Measurements from ENCODE around the gene LAMC1.
A peak's percentile ranks its signal among the peaks of the same experiment; 100 is the strongest.

Gene LAMC1

DNA sequence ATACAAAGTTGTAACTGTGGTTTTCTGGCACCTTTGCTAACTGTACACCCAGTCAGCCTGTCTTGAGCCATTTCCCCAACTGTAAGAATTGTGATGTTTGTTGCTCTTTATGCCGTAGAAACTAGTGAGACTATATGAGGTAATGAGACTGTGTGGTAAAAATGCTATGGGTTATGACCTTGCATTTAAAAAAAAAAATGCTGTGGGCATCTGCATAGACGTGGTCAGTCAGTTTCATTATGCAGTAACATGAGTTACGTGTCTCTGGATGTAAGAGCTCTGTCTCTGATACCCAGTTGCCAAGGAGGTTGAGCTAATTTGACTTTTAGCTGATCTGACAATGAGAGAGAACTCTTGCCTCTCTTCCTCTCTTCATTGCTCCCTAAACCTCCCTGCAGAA is 82.2 kb downstream of the LAMC1 start:
- peak; percentile 72 for DNase-seq (ENCODE audit: low read depth)

- DNase-seq (ENCODE audit: low read depth), result no peak
Measured at GRCh38 chr1:183106166-183106565, 82.9 kb downstream of the LAMC1 start.

GRCh38 chr1:183106746-183107145 is 83.5 kb downstream of the LAMC1 start:
- peak; percentile 39 for DNase-seq (ENCODE audit: low read depth)

DNA sequence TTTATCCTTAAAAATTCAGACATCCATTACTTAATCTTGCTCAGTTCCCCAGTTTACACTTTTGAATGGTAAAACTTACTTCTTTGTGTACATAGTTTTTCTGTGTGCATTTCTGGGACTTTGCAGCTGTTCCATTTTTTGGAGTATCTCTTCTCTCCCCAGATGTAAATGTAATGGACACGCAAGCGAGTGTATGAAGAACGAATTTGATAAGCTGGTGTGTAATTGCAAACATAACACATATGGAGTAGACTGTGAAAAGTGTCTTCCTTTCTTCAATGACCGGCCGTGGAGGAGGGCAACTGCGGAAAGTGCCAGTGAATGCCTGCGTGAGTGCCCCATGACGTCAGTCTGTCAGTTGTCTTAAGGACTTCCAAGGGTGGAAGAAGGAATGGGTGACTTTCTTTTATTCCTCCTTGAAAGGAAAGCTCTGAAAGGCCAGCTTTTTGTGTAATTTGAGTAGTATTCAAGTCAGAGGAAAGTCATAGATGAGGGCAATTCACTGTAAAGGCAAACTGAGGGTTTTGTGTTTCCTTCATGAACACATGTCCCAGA is 87.2 kb downstream of the LAMC1 start:
- no peak for DNase-seq (ENCODE audit: low read depth)

DNA sequence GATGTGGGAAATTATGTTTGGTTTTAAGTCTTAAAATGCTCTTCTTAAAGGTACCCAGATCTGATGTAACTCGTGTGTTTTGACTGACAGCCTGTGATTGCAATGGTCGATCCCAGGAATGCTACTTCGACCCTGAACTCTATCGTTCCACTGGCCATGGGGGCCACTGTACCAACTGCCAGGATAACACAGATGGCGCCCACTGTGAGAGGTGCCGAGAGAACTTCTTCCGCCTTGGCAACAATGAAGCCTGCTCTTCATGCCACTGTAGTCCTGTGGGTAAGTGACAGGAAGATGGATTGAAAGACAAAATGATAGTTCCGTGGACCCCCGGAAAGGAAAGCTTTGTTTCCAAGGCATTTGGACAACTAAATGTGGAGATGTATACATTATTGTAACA is 91.2 kb downstream of the LAMC1 start:
- DNase-seq (ENCODE audit: low read depth), result no peak

- no peak for DNase-seq (ENCODE audit: low read depth)
Measured at GRCh38 chr1:183116416-183116815, 93.2 kb downstream of the LAMC1 start.

GRCh38 chr1:183121609-183122008 is 98.4 kb downstream of the LAMC1 start:
- DNase-seq (ENCODE audit: low read depth), result no peak

- peak; percentile 23 for DNase-seq (ENCODE audit: low read depth)
Measured at GRCh38 chr1:183124259-183124658, 101.0 kb downstream of the LAMC1 start.

DNA sequence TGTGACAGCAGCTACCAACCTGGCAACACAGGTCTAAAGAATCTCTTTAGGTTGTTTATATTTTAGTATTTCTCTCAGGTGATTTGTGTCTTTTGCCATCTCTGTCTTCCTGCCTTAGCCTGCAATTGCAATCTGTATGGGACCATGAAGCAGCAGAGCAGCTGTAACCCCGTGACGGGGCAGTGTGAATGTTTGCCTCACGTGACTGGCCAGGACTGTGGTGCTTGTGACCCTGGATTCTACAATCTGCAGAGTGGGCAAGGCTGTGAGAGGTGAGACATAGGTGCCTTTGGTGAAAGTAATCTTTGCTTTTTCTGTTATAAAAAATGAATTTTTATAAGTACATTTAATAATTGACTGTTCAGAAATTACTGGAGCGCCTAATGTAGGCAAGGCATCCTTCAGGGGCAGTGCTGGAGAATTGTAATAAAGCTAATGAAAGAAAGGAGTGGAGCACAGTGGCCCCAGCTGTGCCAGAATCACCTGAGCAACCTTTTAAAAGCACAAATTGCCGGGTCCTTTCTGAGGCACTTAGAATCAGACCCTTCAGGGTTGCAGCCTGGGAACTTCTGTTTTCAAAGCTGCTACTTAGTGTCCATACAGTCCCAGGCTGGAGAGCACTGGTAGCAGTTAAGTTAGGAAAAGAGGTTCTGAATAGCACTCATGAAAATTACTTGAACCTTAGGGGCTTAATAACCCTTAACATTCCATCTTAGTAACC is 102.2 kb downstream of the LAMC1 start:
- DNase-seq (ENCODE audit: low read depth), result no peak

- DNase-seq (ENCODE audit: low read depth), result peak; percentile 31
Measured at GRCh38 chr1:183126000-183126366, 102.8 kb downstream of the LAMC1 start.

- DNase-seq (ENCODE audit: low read depth), result peak; percentile 86
Measured at GRCh38 chr1:183126528-183126927, 103.3 kb downstream of the LAMC1 start.

DNA sequence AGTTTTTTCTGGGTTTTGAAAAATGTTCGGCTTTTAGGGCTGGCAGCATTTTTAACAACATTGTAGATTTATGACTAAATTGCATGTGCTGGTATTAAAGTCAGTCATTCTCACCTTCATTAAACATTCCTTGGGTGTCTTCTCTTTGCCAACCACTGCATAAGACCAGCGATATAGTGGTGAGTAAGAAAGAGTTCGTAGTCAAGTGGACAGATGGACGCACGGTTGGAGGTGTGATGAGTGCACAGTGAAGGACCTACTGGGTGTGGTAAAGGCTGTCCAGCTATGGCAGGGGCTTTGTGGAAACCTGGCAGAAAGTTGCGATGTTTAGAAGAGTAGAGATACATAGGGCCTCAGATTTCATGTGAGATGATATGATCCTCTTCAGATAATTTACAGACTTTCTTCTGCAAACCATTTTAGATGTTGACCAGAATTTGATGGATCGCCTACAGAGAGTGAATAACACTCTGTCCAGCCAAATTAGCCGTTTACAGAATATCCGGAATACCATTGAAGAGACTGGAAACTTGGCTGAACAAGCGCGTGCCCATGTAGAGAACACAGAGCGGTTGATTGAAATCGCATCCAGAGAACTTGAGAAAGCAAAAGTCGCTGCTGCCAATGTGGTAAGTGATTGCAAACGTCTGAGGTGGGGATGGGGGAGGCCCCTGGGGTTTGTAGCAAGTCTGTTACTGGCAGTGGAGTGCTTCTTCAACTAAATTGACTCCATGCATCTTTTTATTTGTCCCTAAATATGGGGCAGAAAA is 106.9 kb downstream of the LAMC1 start:
- no peak for DNase-seq (ENCODE audit: low read depth)

DNA sequence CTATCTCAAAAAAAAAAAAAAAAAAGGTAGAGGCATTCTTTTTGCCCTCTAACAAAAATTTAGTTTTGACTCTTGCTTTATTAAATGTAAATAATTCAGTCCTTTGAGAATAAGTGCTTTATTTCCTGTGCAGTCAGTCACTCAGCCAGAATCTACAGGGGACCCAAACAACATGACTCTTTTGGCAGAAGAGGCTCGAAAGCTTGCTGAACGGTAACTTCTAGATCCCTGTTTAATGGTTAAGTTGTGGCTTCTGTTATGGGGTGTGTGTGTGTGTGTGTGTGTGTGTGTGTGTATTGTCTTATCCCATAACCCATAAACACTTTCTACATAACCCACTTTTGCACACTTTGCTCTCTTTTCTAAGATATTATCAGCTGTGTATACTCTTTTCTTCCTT is 107.9 kb downstream of the LAMC1 start:
- DNase-seq (ENCODE audit: low read depth), result no peak

DNA sequence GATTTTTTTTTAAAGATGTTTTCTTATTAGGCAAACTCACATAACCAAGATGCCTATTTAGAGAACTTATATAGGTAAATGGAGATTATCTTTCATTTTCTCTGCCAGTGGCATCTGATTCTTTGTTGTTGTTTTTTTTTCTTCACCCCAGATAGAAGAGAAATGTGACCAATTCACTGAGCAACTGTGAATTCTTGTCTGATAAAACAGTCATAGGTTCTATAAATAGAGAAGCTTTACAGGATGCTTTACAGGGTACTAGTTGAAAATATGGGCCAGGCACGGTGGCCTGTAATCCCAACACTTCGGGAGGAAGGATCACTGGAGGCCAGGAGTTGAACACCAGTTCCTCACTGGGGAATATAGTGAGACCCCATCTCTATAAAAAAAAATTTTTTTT is 112.1 kb downstream of the LAMC1 start:
- no peak for DNase-seq (ENCODE audit: low read depth)

- peak; percentile 71 for DNase-seq (ENCODE audit: low read depth)
Measured at GRCh38 chr1:183137782-183138181, 114.6 kb downstream of the LAMC1 start.

- no peak for DNase-seq (ENCODE audit: low read depth)
Measured at GRCh38 chr1:183138301-183138700, 115.1 kb downstream of the LAMC1 start.

DNA sequence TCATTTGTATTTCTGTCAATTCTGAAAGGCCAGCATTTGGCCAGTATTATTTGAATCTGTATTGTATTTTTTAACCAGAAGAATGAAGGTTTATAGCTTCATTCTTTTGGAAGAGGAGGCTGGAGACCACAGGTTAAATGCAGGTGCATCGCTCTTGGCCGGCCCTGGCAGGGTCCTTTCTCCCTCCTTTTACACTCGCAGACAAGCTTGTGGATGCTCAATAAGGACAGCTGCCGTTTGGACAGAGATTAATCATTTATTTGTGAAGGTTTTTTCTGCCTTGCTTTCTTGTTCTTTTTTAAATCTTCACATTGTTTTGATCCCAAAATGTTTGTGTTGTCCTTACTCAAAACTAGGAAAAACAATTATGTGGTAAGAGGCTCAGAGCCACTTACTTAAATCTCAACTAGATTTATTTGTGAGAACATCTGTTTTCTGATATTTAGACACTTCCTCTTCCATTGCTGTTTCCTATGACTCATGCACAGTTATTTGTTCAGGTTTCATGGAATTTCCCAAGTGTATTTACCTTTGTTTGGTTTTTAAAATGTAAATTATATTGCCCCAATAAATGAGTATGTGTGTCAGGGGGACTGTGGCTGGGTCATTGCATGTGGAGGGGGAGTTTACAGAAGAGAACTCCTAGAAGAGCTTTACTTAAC is 116.2 kb downstream of the LAMC1 start:
- peak; percentile 73 for DNase-seq (ENCODE audit: low read depth)

DNA sequence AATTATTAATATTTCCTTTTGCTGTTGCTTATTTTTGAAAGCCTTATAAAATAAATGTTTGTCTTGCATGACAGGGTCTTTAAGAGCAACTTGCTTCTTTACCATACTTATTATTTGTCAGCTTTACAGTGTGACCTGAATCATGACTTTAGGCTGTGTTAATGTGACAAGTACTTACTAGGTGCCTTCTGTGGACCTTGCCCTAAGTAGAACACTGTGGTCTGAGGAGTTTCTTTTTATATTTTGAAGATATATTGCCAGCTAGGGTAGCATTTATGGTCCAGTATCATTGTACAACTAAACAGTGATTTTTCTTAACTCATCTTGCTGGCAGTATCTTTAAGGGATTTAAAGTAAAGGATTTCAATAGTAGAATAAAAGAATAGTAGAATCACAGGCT is 117.4 kb downstream of the LAMC1 start:
- no peak for DNase-seq (ENCODE audit: low read depth)

DNA sequence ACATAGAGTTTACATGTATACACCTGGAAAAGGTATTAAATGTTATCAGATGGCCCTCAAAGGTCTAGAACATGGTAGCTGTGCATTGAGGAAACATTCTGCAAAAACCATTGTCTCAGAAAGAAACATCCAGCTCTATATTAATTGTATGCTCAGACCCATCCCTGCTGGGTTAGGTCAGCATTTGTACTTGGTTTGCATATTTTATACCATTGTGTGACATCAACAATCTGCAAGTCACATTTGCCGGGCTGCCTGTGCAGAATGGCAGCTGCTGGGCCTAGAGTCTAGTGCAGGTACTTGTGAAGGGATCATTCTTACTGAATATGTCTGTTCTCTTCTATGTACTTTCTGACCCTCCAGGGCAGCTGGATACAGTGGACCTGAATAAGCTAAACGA is 119.0 kb downstream of the LAMC1 start:
- no peak for DNase-seq (ENCODE audit: low read depth)

DNA sequence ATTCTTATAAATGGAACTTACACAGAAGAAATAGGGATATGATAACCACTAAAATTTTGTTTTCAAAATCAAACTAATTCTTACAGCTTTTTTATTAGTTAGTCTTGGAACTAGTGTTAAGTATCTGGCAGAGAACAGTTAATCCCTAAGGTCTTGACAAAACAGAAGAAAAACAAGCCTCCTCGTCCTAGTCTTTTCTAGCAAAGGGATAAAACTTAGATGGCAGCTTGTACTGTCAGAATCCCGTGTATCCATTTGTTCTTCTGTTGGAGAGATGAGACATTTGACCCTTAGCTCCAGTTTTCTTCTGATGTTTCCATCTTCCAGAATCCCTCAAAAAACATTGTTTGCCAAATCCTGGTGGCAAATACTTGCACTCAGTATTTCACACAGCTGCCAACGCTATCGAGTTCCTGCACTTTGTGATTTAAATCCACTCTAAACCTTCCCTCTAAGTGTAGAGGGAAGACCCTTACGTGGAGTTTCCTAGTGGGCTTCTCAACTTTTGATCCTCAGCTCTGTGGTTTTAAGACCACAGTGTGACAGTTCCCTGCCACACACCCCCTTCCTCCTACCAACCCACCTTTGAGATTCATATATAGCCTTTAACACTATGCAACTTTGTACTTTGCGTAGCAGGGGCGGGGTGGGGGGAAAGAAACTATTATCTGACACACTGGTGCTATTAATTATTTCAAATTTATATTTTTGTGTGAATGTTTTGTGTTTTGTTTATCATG is 120.5 kb downstream of the LAMC1 start:
- DNase-seq (ENCODE audit: low read depth), result peak; percentile 52

GRCh38 chr1:183144752-183145151 is 121.5 kb downstream of the LAMC1 start:
- no peak for DNase-seq (ENCODE audit: low read depth)

- DNase-seq (ENCODE audit: low read depth), result no peak
Measured at GRCh38 chr1:183147735-183148134, 124.5 kb downstream of the LAMC1 start.

Data from iris pigment epithelial cell (primary cell).